Stimulated activated CD4-positive, alpha-beta T cell treated with anti-CD3 and anti-CD28 coated beads, Interleukin-12 subunit alpha, Interleukin-12 subunit beta, amount 100 ng/mL, for 24 hours (primary cell): ENCODE results near the gene CRELD2.

Experiments
- DNase-seq, 2 experiments: peaks; one replicate each; pipeline ENCODE4 v3.0.0-alpha.2; 2020; ENCODE audit warnings: low read depth in 2 of 2

CRELD2 gene

GRCh38 chr22:49929994-49930575, 11.7 kb downstream of the CRELD2 start:
- DNase-seq, result no peak

- peak in 1 of 2 experiments; percentile 43 for DNase-seq
Observed at GRCh38 chr22:49930596-49931412, 12.4 kb downstream of the CRELD2 start.

- DNase-seq, result no peak
Observed at GRCh38 chr22:49933236-49934159, 15.1 kb downstream of the CRELD2 start.

- DNase-seq, result no peak
Observed at GRCh38 chr22:49934160-49934890, 15.9 kb downstream of the CRELD2 start.

- peak; percentile 74 to 88 for DNase-seq
Observed at GRCh38 chr22:49934891-49935557, 16.6 kb downstream of the CRELD2 start.

GRCh38 chr22:49935561-49935960, 17.1 kb downstream of the CRELD2 start:
- DNase-seq, result peak in 1 of 2 experiments; percentile 43

- DNase-seq, result peak; percentile 90 to 98
Observed at GRCh38 chr22:49936018-49936972, 17.9 kb downstream of the CRELD2 start.

GRCh38 chr22:49936973-49937757, 18.7 kb downstream of the CRELD2 start:
- no peak for DNase-seq

- DNase-seq, result no peak
Observed at GRCh38 chr22:49937758-49938564, 19.5 kb downstream of the CRELD2 start.

GRCh38 chr22:49938565-49939136, 20.2 kb downstream of the CRELD2 start:
- DNase-seq, result no peak

- no peak for DNase-seq
Observed at GRCh38 chr22:49941507-49942316, 23.3 kb downstream of the CRELD2 start.

- DNase-seq, result no peak
Observed at GRCh38 chr22:49942565-49943404, 24.4 kb downstream of the CRELD2 start.

GRCh38 chr22:49943405-49943765, 25.0 kb downstream of the CRELD2 start:
- no peak for DNase-seq

- no peak for DNase-seq
Observed at GRCh38 chr22:49943771-49944398, 25.5 kb downstream of the CRELD2 start.

GRCh38 chr22:49944399-49944891, 26.0 kb downstream of the CRELD2 start:
- DNase-seq, result no peak
